ENCODE results near the gene CNOT8. TPM values are rescaled to one million over a fixed set of nuclear protein-coding genes. Genes with fewer than 3 reads are reported as not detected.

The CNOT8 gene
- total RNA-seq, 1 donor from 2014 or later: 62.1 TPM

GRCh38 chr5:154849264-154849785 is 9.1 kb upstream of the CNOT8 start:
- Histone ChIP-seq H3K4me3 (peak overlapping the region; percentile 58 to 71), H3K27ac (peak overlapping the region; percentile 89), H3K36me3 (no peaks in the 10 kb centered on the region), H3K27me3 (no peaks in the 10 kb centered on the region), H3K4me1 (peaks cover 51% of the 10 kb centered on the region), H3K9me3 (no peaks in the 10 kb centered on the region)
- TF ChIP-seq CTCF (IDR thresholded peaks at IDR 0.05): no peak
- no peak for TF ChIP-seq POLR2AphosphoS5 (IDR thresholded peaks at IDR 0.05; ENCODE audit: insufficient read depth in 1 of 2, low read depth in 1 of 2)
- TF ChIP-seq POLR2A (IDR thresholded peaks at IDR 0.05): no peak
- no peak for DNase-seq (ENCODE audit: extremely low spot score in 2 of 2)
- intact Hi-C loops (cut with DNase I): no loop called here

- TF ChIP-seq CTCF (IDR thresholded peaks at IDR 0.05) (no peak), POLR2AphosphoS5 (IDR thresholded peaks at IDR 0.05; ENCODE audit: insufficient read depth in 1 of 2, low read depth in 1 of 2) (peak in 1 of 2 donors; percentile 8)
- H3K27me3 ChIP-seq: no peaks in the 10 kb centered on the region
- no peak for DNase-seq (ENCODE audit: extremely low spot score in 2 of 2)
- peaks cover 51% of the 10 kb centered on the region for H3K4me1 ChIP-seq
- H3K4me3 ChIP-seq: peak overlapping the region; percentile 58 to 71
- intact Hi-C loops (cut with DNase I): no loop called here
- H3K36me3 ChIP-seq: no peaks in the 10 kb centered on the region
- peak overlapping the region; percentile 89 for H3K27ac ChIP-seq
- H3K9me3 ChIP-seq: no peaks in the 10 kb centered on the region
These were observed 8.6 kb upstream of the CNOT8 start for GRCh38 chr5:154849791-154850201.

- Histone ChIP-seq H3K36me3 (no peaks in the 10 kb centered on the region), H3K4me3 (peak within 1 kb of the TSS; percentile 58 to 71), H3K27me3 (no peaks in the 10 kb centered on the region), H3K9me3 (no peaks in the 10 kb centered on the region), H3K4me1 (peaks cover 48% of the 10 kb centered on the region), H3K27ac (peak within 1 kb of the TSS; percentile 89)
- TF ChIP-seq POLR2A (IDR thresholded peaks at IDR 0.05) (no peak), CTCF (IDR thresholded peaks at IDR 0.05) (no peak), POLR2AphosphoS5 (IDR thresholded peaks at IDR 0.05; ENCODE audit: insufficient read depth in 1 of 2, low read depth in 1 of 2) (peak; percentile 71 to 81)
- intact Hi-C loops (cut with DNase I): no loop called here
- peak in 1 of 2 donors; percentile 93 for DNase-seq (ENCODE audit: extremely low spot score in 2 of 2)
These were observed 8.0 kb upstream of the CNOT8 start, which contains the start of gene FAXDC2 for GRCh38 chr5:154850255-154851062. Gene FAXDC2, minus strand, starts transcription at chr5:154850603. Its CDS starts 12,425 bp downstream, at chr5:154838178.

- Histone ChIP-seq H3K4me1 (peaks cover 39% of the 10 kb centered on the region), H3K4me3 (no peak overlapping the region), H3K27me3 (no peaks in the 10 kb centered on the region), H3K27ac (peak overlapping the region; percentile 89), H3K9me3 (no peaks in the 10 kb centered on the region), H3K36me3 (no peaks in the 10 kb centered on the region)
- TF ChIP-seq POLR2AphosphoS5 (IDR thresholded peaks at IDR 0.05; ENCODE audit: insufficient read depth in 1 of 2, low read depth in 1 of 2) (no peak), CTCF (IDR thresholded peaks at IDR 0.05) (no peak), POLR2A (IDR thresholded peaks at IDR 0.05) (no peak)
- intact Hi-C loops (cut with DNase I): no loop called here
- DNase-seq (ENCODE audit: extremely low spot score in 2 of 2): no peak
These were observed 7.1 kb upstream of the CNOT8 start for GRCh38 chr5:154851351-154851750.
